HFFc6 (cell line): ENCODE measurements around the gene NUDT22. TPM values are rescaled to one million over a fixed set of nuclear protein-coding genes. Genes with fewer than 3 reads are reported as not detected.
A peak's percentile ranks its signal among the peaks of the same experiment; 100 is the strongest.

Source experiments
- DNase-seq: peaks from one replicate; pipeline ENCODE4 v3.0.0-alpha.2; 2018
- H3K27ac Mint-ChIP-seq: 2 replicates; pipeline ENCODE4 v1.8.0; 2020; ENCODE audit warnings: mild to moderate bottlenecking, mixed read lengths
- H3K27me3 Mint-ChIP-seq: 2 replicates; pipeline ENCODE4 v1.8.0; 2021; ENCODE audit warnings: mild to moderate bottlenecking, moderate library complexity, mixed read lengths; ENCODE audit not compliant: insufficient read depth
- H3K36me3 Mint-ChIP-seq: 2 replicates; pipeline ENCODE4 v1.8.0; 2021; ENCODE audit warnings: low read depth, mixed read lengths
- H3K4me1 Mint-ChIP-seq: 2 replicates; pipeline ENCODE4 v1.8.0; 2020; ENCODE audit warnings: low read depth, mixed read lengths
- H3K4me3 Mint-ChIP-seq: 2 replicates; pipeline ENCODE4 v1.8.0; 2020; ENCODE audit warnings: mild to moderate bottlenecking, moderate library complexity, mixed read lengths
- H3K9me3 Mint-ChIP-seq: 2 replicates; pipeline ENCODE4 v1.8.0; 2020; ENCODE audit warnings: mild to moderate bottlenecking, mixed read lengths
- CTCF ChIP-seq: fragments of 200-600 bp; sonication (generic); IDR thresholded peaks from 2 replicates; pipeline ENCODE4 v1.5.0; 2021; ENCODE audit warnings: antibody characterized with exemption, mild to moderate bottlenecking
- total RNA-seq, 6 experiments: library from RNA; stranded (reverse); fragmentation: NEBNext Ultra II Directional; extraction: Animal tissue kit (Norgen Biotek cat#: 25700); gene quantifications; 2 replicates in 1 of 6; 3 replicates in 5 of 6; pipeline ENCODE4 v1.2.3, GENCODE V29; 2021

The NUDT22 gene
- total RNA-seq, 6 experiments from 2014 or later, result 46.6 to 57.7 (median 53.7) TPM

- DNase-seq, result peak; percentile 73
- peaks cover 22% of the 10 kb centered on the region for H3K4me1 Mint-ChIP-seq
- H3K9me3 Mint-ChIP-seq, result no peaks in the 10 kb centered on the region
- H3K27me3 Mint-ChIP-seq, result peaks cover 2% of the 10 kb centered on the region
- peak overlapping the region; percentile 34 for H3K4me3 Mint-ChIP-seq
- H3K36me3 Mint-ChIP-seq, result peaks cover 16% of the 10 kb centered on the region
- no peak for TF ChIP-seq CTCF
- peak overlapping the region; percentile 87 for H3K27ac Mint-ChIP-seq
These were observed 18.6 kb upstream of the NUDT22 start for GRCh38 chr11:64207256-64208085.

- H3K27me3 Mint-ChIP-seq, result peaks cover 2% of the 10 kb centered on the region
- H3K27ac Mint-ChIP-seq, result peak overlapping the region; percentile 87
- H3K4me3 Mint-ChIP-seq, result no peak overlapping the region; the same call in 1 of the 2 replicates
- DNase-seq, result no peak
- H3K4me1 Mint-ChIP-seq, result peaks cover 22% of the 10 kb centered on the region
- H3K36me3 Mint-ChIP-seq, result peaks cover 16% of the 10 kb centered on the region
- TF ChIP-seq CTCF, result no peak
- H3K9me3 Mint-ChIP-seq, result no peaks in the 10 kb centered on the region
These were observed 17.8 kb upstream of the NUDT22 start for GRCh38 chr11:64208086-64208795.

- peaks cover 9% of the 10 kb centered on the region for H3K36me3 Mint-ChIP-seq
- DNase-seq, result no peak
- no peaks in the 10 kb centered on the region for H3K9me3 Mint-ChIP-seq
- peaks cover 2% of the 10 kb centered on the region for H3K27me3 Mint-ChIP-seq
- H3K4me1 Mint-ChIP-seq, result peaks cover 20% of the 10 kb centered on the region
- H3K27ac Mint-ChIP-seq, result peak overlapping the region; percentile 38; the same call in 1 of the 2 replicates
- TF ChIP-seq CTCF, result no peak
- H3K4me3 Mint-ChIP-seq, result no peak overlapping the region
These were observed 17.1 kb upstream of the NUDT22 start for GRCh38 chr11:64208796-64209562.

GRCh38 chr11:64209563-64209843, 16.6 kb upstream of the NUDT22 start:
- Mint-ChIP-seq H3K4me1 (peaks cover 17% of the 10 kb centered on the region), H3K36me3 (peaks cover 4% of the 10 kb centered on the region), H3K9me3 (no peaks in the 10 kb centered on the region), H3K27me3 (peaks cover 2% of the 10 kb centered on the region), H3K4me3 (no peak overlapping the region), H3K27ac (no peak overlapping the region)
- TF ChIP-seq CTCF, result no peak
- no peak for DNase-seq

- TF ChIP-seq CTCF, result no peak
- Mint-ChIP-seq H3K4me1 (peaks cover 22% of the 10 kb centered on the region), H3K9me3 (no peaks in the 10 kb centered on the region), H3K36me3 (peaks cover 6% of the 10 kb centered on the region; the same call in 1 of the 2 replicates), H3K27ac (no peak overlapping the region), H3K27me3 (no peaks in the 10 kb centered on the region; the same call in none of the 2 replicates), H3K4me3 (no peak overlapping the region)
- no peak for DNase-seq
These were observed 15.6 kb upstream of the NUDT22 start for GRCh38 chr11:64210301-64211020.
